ENCODE results near the gene NUTM2G. TPM values are rescaled to one million over a fixed set of nuclear protein-coding genes. Genes with fewer than 3 reads are reported as not detected.

The NUTM2G gene
- total and polyA plus RNA-seq, 5 donors from 2014 or later = 0.11 TPM; not detected in 4

Other genes starting within 250 kb of the NUTM2G start
- 13.1 TPM for gene ZNF510, start 150.8 kb upstream of the NUTM2G start, total RNA-seq
- 1 to 10 TPM; 6.0 to 9.5 (median 7.2) TPM for gene ZNF510, start 150.8 kb upstream of the NUTM2G start, polyA plus RNA-seq
- gene ZNF782, start 74.3 kb upstream of the NUTM2G start, total RNA-seq = 6.8 TPM
- 1 to 10 TPM; 1.6 to 2.8 (median 2.2) TPM for gene ZNF782, start 74.3 kb upstream of the NUTM2G start, polyA plus RNA-seq
- 0.17 TPM for gene CTSV, start 110.3 kb downstream of the NUTM2G start, total RNA-seq
- under 1 TPM in 1 of 4 donors, not detected in 3; 0.10 TPM for gene CTSV, start 110.3 kb downstream of the NUTM2G start, polyA plus RNA-seq

All from CD4-positive, CD25-positive, alpha-beta regulatory T cell (primary cell).